Stomach (tissue), 9 donors: Measurements from ENCODE around the gene TTC32. TPM values are rescaled to one million over a fixed set of nuclear protein-coding genes. Genes with fewer than 3 reads are reported as not detected.
"Not testable (repeated sequence)": the region's sequence is repeated elsewhere in the genome, so short reads cannot be mapped to it uniquely, and the experiment has no call there.

Source experiments
- DNase-seq, 2 donors: peaks; one replicate each; pipeline versions ENCODE4 v3.0.0 to v3.0.0-alpha.2; 2013 to 2019
- H3K27ac ChIP-seq, 5 donors: fragments of 200-600 bp in 4 of 5; sonication (generic) in 4 of 5; one replicate each; pipeline ENCODE4 v1.5.1; 2013 to 2019; ENCODE audit warnings: mild to moderate bottlenecking in 1 of 5, moderate library complexity in 1 of 5
- H3K27me3 ChIP-seq, 3 donors: fragments of 200-600 bp; sonication (generic); one replicate each; pipeline ENCODE4 v1.5.1; 2017 to 2019; ENCODE audit warnings: mixed run types in 1 of 3
- H3K36me3 ChIP-seq, 4 donors: fragments of 200-600 bp; sonication (generic); 1 replicate in 3 of 4; 2 replicates in 1 of 4; pipeline ENCODE4 v1.5.1; 2016 to 2019
- H3K4me1 ChIP-seq, 4 donors: fragments of 200-600 bp; sonication (generic); one replicate each; pipeline ENCODE4 v1.5.1; 2016 to 2019
- H3K4me3 ChIP-seq, 4 donors: fragments of 200-600 bp; sonication (generic) in 3 of 4; one replicate each; pipeline ENCODE4 v1.5.1; 2016 to 2019; ENCODE audit warnings: mild to moderate bottlenecking in 1 of 4
- H3K9me3 ChIP-seq, 4 donors: fragments of 200-600 bp; sonication (generic); one replicate each; pipeline ENCODE4 v1.5.1; 2016 to 2019
- EP300 ChIP-seq: sonication (generic); formaldehyde crosslinking; IDR thresholded peaks from one replicate; pipeline ENCODE4 v1.6.1; 2017; ENCODE audit warnings: antibody characterized with exemption
- POLR2A ChIP-seq, 4 donors: fragments of 450-650 bp; IDR thresholded peaks; one replicate each; pipeline ENCODE4 v1.6.1; 2016; ENCODE audit warnings: antibody characterized with exemption in 4 of 4, control low read depth in 2 of 4, mild to moderate bottlenecking in 1 of 4, moderate library complexity in 1 of 4
- POLR2AphosphoS5 ChIP-seq, 3 donors: sonication (generic); formaldehyde crosslinking; IDR thresholded peaks; one replicate each; pipeline ENCODE4 v1.6.1; 2016; ENCODE audit warnings: antibody characterized with exemption in 3 of 3
- WGBS, 5 donors: extraction: QIAGEN DNeasy Blood & Tissue Kit in 3 of 5; methylation state at CpG; one replicate each; pipeline versions ENCODE4 v1.1.5 to v1.1.7; 2013 to 2018; 5-methylcytosine and 5-hydroxymethylcytosine counted together
- intact Hi-C: fragments of 100-400 bp; cut with DNase I; formaldehyde crosslinking; loops from one replicate; pipeline ENCODE4 v1.15.1; 2023; ENCODE audit warnings: low total_unique reads
- polyA plus RNA-seq, 3 donors: library from polyadenylated mRNA; stranded (reverse); fragments of 200-250 nt; gene quantifications; one replicate each; pipeline ENCODE4 v1.2.3, GENCODE V29; 2013
- total RNA-seq, 5 donors: library from RNA; depleted of rRNA; stranded (reverse); fragments of >200 nt; gene quantifications; one replicate each; pipeline versions ENCODE4 v1.1.0 to v1.2.3, GENCODE V29; 2014 to 2016
- TF ChIP-seq, protein P1 (sequence below), 7 experiments: fragments of 450-650 bp in 4 of 7; fragments of 200-600 bp in 3 of 7; sonication (generic) in 3 of 7; IDR thresholded peaks; one replicate each; pipeline ENCODE4 v1.5.1; 2016 to 2019; ENCODE audit warnings: antibody characterized with exemption in 7 of 7, control low read depth in 2 of 7, mild to moderate bottlenecking in 1 of 7
- donor health status: healthy with polysubstance abuse.
- donor health status: Bipolar disorder and iron deficiency.
- donor health status: healthy.

TTC32 gene
- total and polyA plus RNA-seq, 8 donors, result 4.1 to 35.4 (median 19.1) TPM; not detected in 1

DNA sequence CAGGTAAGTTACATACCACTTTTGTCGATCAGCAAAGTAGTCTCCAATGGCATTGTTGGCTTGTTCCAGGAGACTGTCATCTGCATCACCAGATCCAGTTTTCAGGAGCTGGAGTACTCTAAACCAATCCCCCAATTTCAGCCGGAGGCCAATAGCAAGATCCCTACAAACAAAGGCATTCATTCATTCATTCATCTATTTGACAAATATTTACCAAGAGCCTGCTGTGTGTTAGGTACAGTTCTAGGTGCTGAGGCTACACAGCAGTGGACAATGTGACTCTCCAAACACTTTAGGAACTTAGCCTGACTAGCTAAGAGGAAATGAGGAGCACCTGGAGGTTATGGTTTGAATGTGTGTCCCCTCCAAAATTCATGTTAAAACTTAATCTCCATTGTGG lies 34.4 kb upstream of the TTC32 start:
- DNase-seq, result no peak
- Histone ChIP-seq H3K27me3 (no peaks in the 10 kb centered on the region), H3K9me3 (no peaks in the 10 kb centered on the region), H3K4me3 (no peak overlapping the region), H3K27ac (no peak overlapping the region), H3K4me1 (peaks cover 0 to 6% (median 2%) of the 10 kb centered on the region in 4 donors), H3K36me3 (peaks cover 5 to 46% (median 33%) of the 10 kb centered on the region in 4 donors)
- TF ChIP-seq, protein P1, sequence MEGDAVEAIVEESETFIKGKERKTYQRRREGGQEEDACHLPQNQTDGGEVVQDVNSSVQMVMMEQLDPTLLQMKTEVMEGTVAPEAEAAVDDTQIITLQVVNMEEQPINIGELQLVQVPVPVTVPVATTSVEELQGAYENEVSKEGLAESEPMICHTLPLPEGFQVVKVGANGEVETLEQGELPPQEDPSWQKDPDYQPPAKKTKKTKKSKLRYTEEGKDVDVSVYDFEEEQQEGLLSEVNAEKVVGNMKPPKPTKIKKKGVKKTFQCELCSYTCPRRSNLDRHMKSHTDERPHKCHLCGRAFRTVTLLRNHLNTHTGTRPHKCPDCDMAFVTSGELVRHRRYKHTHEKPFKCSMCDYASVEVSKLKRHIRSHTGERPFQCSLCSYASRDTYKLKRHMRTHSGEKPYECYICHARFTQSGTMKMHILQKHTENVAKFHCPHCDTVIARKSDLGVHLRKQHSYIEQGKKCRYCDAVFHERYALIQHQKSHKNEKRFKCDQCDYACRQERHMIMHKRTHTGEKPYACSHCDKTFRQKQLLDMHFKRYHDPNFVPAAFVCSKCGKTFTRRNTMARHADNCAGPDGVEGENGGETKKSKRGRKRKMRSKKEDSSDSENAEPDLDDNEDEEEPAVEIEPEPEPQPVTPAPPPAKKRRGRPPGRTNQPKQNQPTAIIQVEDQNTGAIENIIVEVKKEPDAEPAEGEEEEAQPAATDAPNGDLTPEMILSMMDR (IDR thresholded peaks at IDR 0.05), result no peak
- TF ChIP-seq POLR2A (IDR thresholded peaks at IDR 0.05), result no peak
- TF ChIP-seq POLR2AphosphoS5 (IDR thresholded peaks at IDR 0.05), result no peak
- no peak for TF ChIP-seq EP300
- WGBS, 5 donors, result 81 to 95% (median 92%) methylated on average over 2 of the region's 2 CpGs
- intact Hi-C loops, result no loop called here

DNA sequence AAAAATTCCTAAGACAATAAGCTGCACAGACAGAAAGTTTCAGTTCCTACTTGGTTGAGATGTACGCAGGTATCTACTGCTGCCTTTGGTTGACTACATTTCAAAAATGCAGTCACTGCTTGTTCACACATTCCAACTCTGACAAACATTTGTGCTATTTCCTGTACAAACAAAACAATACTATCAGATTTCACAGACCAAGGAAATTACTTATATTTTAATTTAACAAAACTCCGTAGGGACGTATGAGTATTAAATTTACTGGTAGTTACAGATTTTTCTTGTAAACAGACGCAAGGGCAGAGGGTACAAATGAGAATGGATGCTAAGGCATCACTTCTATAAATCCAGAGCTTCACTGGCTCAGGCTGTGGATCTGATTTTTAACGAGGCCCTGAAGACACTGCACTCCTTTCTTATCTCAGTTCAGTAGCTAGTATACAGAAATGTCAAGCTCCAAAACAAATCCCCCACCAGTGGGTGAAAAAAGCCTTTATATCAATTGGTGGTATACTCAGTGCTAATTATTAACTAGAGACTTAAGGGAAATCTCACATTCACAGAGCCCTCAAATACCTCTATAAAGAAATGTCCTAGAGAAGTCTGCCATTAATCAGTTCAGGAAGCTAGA lies 31.7 kb upstream of the TTC32 start:
- Histone ChIP-seq H3K4me3 (no peak overlapping the region), H3K27me3 (no peaks in the 10 kb centered on the region), H3K9me3 (peaks cover 0 to 11% (median 5%) of the 10 kb centered on the region in 4 donors), H3K4me1 (peaks cover 0 to 6% (median 2%) of the 10 kb centered on the region in 4 donors), H3K36me3 (peaks cover 5 to 72% (median 60%) of the 10 kb centered on the region in 4 donors), H3K27ac (peak overlapping the region in 3 of 5 donors; percentile 20 to 38 (median 31))
- intact Hi-C loops, result no loop called here
- 27 to 46% (median 37%) methylated on average over 5 of the region's 5 CpGs for WGBS, 5 donors
- TF ChIP-seq EP300, result no peak
- no peak for TF ChIP-seq POLR2AphosphoS5 (IDR thresholded peaks at IDR 0.05)
- TF ChIP-seq, protein P1 (IDR thresholded peaks at IDR 0.05), result no peak
- no peak for TF ChIP-seq POLR2A (IDR thresholded peaks at IDR 0.05)
- DNase-seq, result peak in 1 of 2 donors; percentile 18

DNA sequence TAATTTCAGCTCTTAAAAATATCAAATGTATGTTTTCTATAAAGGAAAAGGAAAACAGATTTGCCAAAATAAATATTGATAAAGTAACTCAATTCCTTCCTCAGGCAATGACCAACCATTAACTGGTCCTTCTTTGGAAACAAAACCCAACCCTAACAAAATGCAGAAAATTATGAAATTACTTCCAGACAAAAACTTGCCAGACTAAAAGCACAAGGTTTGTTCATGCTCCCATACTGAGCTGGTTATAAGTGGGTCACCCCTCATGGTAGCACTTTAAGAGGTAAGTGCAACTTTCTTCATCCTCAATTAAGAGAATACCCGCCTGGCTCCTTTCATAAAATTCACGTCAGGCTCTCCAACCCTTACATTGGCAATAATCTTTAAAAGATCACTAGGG lies 31.1 kb upstream of the TTC32 start:
- H3K4me3 ChIP-seq, result no peak overlapping the region
- no peak for DNase-seq
- no peaks in the 10 kb centered on the region for H3K27me3 ChIP-seq
- peak overlapping the region in 3 of 5 donors; percentile 8 to 31 (median 20) for H3K27ac ChIP-seq
- WGBS, 5 donors, result 71 to 83% (median 77%) methylated on average over 2 of the region's 2 CpGs
- intact Hi-C loops, result no loop called here
- peaks cover 4 to 17% (median 10%) of the 10 kb centered on the region in 4 donors for H3K9me3 ChIP-seq
- TF ChIP-seq EP300 (no peak), POLR2AphosphoS5 (IDR thresholded peaks at IDR 0.05) (no peak), POLR2A (IDR thresholded peaks at IDR 0.05) (no peak)
- TF ChIP-seq, protein P1 (IDR thresholded peaks at IDR 0.05), result no peak
- peaks cover 5 to 72% (median 62%) of the 10 kb centered on the region in 4 donors for H3K36me3 ChIP-seq
- H3K4me1 ChIP-seq, result peaks cover 0 to 6% (median 2%) of the 10 kb centered on the region in 4 donors

DNA sequence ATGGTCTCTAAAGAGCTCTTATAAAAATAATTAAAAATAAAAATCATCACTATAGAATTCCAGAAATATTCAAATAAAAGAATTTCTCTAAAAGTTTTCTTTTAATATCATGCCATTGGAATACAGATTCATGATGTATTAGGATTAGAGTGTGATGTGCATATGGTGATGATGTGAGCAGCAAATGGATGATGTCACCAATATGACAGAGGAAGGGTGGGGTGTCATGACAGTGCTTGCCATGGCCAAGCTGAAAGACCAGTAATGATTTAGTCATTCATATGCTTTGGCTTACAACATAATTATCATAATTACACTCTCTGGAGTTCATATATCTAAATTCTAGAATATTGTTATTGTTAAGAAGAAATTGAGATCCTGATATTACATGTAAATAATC lies 27.4 kb upstream of the TTC32 start:
- Histone ChIP-seq H3K4me3 (no peak overlapping the region), H3K4me1 (peaks cover 0 to 6% (median 2%) of the 10 kb centered on the region in 4 donors), H3K27me3 (no peaks in the 10 kb centered on the region), H3K27ac (no peak overlapping the region), H3K9me3 (peaks cover 10 to 29% (median 19%) of the 10 kb centered on the region in 4 donors), H3K36me3 (peaks cover 5 to 78% (median 51%) of the 10 kb centered on the region in 4 donors)
- DNase-seq, result no peak
- intact Hi-C loops, result no loop called here
- TF ChIP-seq POLR2AphosphoS5 (IDR thresholded peaks at IDR 0.05), result no peak
- TF ChIP-seq EP300, result no peak
- TF ChIP-seq POLR2A (IDR thresholded peaks at IDR 0.05), result no peak
- TF ChIP-seq, protein P1 (IDR thresholded peaks at IDR 0.05), result no peak

DNA sequence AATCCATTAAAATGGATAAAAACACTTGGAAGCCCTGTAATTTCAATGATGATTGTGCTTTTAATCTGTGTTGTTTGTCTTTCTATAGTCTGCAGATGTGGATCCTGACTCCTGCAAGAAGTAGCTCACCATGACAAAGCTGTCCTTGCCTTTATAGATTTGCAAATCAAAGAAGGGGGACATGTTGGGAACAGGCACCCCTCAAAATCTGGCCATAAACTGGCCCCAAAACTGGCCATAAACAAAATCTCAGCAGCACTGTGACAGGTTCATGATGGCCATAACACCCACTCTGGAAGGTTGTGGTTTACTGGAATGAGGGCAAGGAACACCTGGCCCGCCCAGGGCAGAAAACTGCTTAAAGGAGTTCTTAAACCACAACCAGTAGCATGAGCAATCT lies 26.0 kb upstream of the TTC32 start:
- H3K27ac ChIP-seq, DNase-seq, H3K4me1 ChIP-seq, intact Hi-C loops, H3K4me3 ChIP-seq, H3K27me3 ChIP-seq: not testable (repeated sequence)
- 88 to 100% (median 96%) methylated on average over 1 of the region's 1 CpG for WGBS, 5 donors
- Histone ChIP-seq H3K36me3 (peaks cover 5 to 86% (median 56%) of the 10 kb centered on the region in 4 donors), H3K9me3 (peaks cover 10 to 29% (median 19%) of the 10 kb centered on the region in 4 donors)

DNA sequence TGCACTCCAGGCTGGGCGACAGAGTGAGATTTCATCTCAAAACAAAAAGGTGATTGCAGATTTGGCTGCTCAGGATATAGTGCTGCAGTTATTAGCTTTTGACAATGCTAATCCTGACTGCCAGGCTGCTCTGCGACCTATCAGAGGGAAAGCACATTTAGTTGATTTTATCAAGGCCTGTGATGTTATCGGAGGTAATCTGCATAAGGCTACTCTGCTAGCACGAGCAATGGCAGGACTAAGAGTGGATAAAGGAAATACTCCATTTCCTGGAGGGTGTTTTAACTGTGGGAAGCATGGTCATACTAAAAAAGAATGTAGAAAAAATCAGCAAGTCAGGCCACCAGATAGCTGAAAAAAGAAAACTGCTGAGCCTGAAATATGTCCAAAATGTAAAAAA lies 22.7 kb upstream of the TTC32 start:
- H3K4me1 ChIP-seq, H3K27ac ChIP-seq, DNase-seq, H3K4me3 ChIP-seq, intact Hi-C loops, H3K27me3 ChIP-seq: not testable (repeated sequence)
- Histone ChIP-seq H3K9me3 (peaks cover 10 to 29% (median 19%) of the 10 kb centered on the region in 4 donors), H3K36me3 (peaks cover 5 to 71% (median 38%) of the 10 kb centered on the region in 4 donors)
- 81 to 87% (median 83%) methylated on average over 4 of the region's 4 CpGs for WGBS, 5 donors

DNA sequence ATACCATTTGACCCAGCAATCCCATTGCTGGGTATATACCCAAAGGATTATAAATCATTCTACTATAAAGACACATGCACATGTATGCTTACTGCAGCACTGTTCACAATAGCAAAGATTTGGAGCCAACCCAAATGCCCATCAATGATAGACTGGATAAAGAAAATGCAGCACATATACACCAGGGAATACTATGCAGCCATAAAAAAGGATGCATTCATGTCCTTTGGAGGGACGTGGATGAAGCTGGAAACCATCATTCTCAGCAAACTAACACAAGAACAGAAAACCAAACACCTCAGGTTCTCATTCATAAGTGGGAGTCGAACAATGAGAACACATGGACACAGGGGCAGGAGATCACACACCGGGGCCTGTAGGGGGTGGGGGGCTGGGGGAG lies 20.4 kb upstream of the TTC32 start:
- H3K9me3 ChIP-seq, DNase-seq, H3K4me3 ChIP-seq, H3K4me1 ChIP-seq, H3K27ac ChIP-seq, H3K27me3 ChIP-seq, intact Hi-C loops: not testable (repeated sequence)
- WGBS, 5 donors, result 61 to 96% (median 82%) methylated on average over 3 of the region's 3 CpGs
- H3K36me3 ChIP-seq, result peaks cover 0 to 50% (median 15%) of the 10 kb centered on the region in 4 donors
